ENCODE data around the gene ZBTB20.

The ZBTB20 gene

GRCh38 chr3:114848082-114848481, 299.0 kb downstream of the ZBTB20 start:
- TF ChIP-seq CTCF (IDR thresholded peaks at IDR 0.05; ENCODE audit: low read depth, low read length, missing control alignments), result no peak
- no peak overlapping the region for H3K4me3 ChIP-seq (ENCODE audit: low read depth, low read length)
- DNase-seq (ENCODE audit: low read depth), result no peak

GRCh38 chr3:114847564-114847963, 299.5 kb downstream of the ZBTB20 start:
- no peak overlapping the region for H3K4me3 ChIP-seq (ENCODE audit: low read depth, low read length)
- TF ChIP-seq CTCF (IDR thresholded peaks at IDR 0.05; ENCODE audit: low read depth, low read length, missing control alignments), result no peak
- DNase-seq (ENCODE audit: low read depth), result no peak

DNA sequence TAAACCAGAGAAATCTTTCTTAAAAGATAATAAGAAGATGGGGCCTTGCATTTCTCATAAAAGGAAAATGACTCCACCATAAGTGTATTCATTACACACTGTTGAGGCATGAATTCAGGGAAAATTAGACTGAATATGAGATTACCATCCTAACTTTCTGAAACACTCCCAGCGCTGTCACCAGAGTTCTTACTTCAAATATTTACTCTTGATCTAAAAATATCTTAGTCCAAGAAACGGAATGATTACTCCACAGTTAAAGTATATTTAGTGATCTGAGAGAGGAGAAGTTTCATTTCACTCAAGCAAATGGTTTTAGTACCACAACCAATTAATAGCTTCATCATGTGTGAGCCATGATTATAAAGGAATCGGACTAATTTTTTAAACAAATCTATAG, 300.3 kb downstream of the ZBTB20 start:
- no peak for TF ChIP-seq CTCF (IDR thresholded peaks at IDR 0.05; ENCODE audit: low read depth, low read length, missing control alignments)

GRCh38 chr3:114846252-114846651, 300.8 kb downstream of the ZBTB20 start:
- no peak for DNase-seq (ENCODE audit: low read depth)
- TF ChIP-seq CTCF (IDR thresholded peaks at IDR 0.05; ENCODE audit: low read depth, low read length, missing control alignments), result no peak

More for the DNA sequence above, 300.3 kb downstream of the ZBTB20 start:
- DNase-seq (ENCODE audit: low read depth), result no peak
- H3K4me3 ChIP-seq (ENCODE audit: low read depth, low read length), result no peak overlapping the region

DNA sequence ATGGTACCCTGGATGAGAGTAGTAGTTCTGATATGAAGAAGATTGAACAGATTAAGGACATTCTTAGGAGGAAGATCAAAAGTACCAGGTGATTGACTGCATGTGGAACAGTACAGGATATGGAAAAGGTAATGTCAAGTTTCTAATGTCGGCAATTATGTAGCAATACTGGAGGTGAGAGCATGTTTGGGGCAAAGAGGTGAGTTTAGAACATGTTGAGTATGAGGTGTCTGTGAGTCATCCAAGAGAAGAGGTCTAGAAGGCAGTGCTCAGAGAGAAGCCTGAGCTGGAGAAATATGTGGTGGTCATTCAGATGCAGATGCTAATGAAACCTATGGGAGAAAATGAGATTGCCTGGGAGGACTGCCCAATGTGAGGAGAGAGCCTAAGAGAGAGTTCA, 305.6 kb downstream of the ZBTB20 start:
- no peak overlapping the region for H3K4me3 ChIP-seq (ENCODE audit: low read depth, low read length)
- no peak for DNase-seq (ENCODE audit: low read depth)
- TF ChIP-seq CTCF (IDR thresholded peaks at IDR 0.05; ENCODE audit: low read depth, low read length, missing control alignments), result no peak

More at GRCh38 chr3:114846252-114846651, 300.8 kb downstream of the ZBTB20 start:
- H3K4me3 ChIP-seq (ENCODE audit: low read depth, low read length), result no peak overlapping the region

- DNase-seq (ENCODE audit: low read depth), result no peak
- H3K4me3 ChIP-seq (ENCODE audit: low read depth, low read length), result no peak overlapping the region
- no peak for TF ChIP-seq CTCF (IDR thresholded peaks at IDR 0.05; ENCODE audit: low read depth, low read length, missing control alignments)
Measured at GRCh38 chr3:114839476-114839875, 307.6 kb downstream of the ZBTB20 start.

GRCh38 chr3:114838025-114838424, 309.1 kb downstream of the ZBTB20 start:
- H3K4me3 ChIP-seq (ENCODE audit: low read depth, low read length), result no peak overlapping the region
- DNase-seq (ENCODE audit: low read depth), result no peak
- no peak for TF ChIP-seq CTCF (IDR thresholded peaks at IDR 0.05; ENCODE audit: low read depth, low read length, missing control alignments)

Measured in GM12864 (cell line).